ENCODE results near the gene BAG1.

The BAG1 gene

GRCh38 chr9:33264473-33265177 is at the start of gene BAG1, which contains the start of gene CHMP5:
TSS of gene BAG1 (minus strand) at chr9:33264708.
TSS of gene CHMP5 (plus strand) at chr9:33265049. CDS start at chr9:33265079, 30 bp downstream.
- peak; percentile 96 for DNase-seq

GRCh38 chr9:33311953-33312352 is 47.4 kb upstream of the BAG1 start:
- no peak for DNase-seq

DNA sequence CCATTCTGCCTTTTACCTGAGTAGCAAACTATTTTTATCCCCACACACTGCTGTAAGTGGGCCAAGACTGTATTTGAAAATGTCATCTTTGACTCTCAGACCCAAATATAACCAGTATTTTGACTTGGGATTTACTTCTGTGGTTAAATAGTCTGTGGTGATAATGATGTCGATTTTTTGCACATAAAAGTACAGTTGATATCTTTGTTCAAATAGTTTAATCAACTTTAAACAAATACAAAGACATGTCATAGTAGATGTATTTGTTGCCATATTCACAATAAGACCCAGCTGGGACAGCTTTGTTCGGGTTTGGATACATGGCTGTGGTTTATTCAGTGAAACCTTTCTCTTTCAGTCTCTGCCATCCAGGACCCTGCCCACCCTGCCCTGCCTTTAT is 46.2 kb upstream of the BAG1 start:
- no peak for DNase-seq

GRCh38 chr9:33309903-33310302 is 45.4 kb upstream of the BAG1 start:
- no peak for DNase-seq

DNA sequence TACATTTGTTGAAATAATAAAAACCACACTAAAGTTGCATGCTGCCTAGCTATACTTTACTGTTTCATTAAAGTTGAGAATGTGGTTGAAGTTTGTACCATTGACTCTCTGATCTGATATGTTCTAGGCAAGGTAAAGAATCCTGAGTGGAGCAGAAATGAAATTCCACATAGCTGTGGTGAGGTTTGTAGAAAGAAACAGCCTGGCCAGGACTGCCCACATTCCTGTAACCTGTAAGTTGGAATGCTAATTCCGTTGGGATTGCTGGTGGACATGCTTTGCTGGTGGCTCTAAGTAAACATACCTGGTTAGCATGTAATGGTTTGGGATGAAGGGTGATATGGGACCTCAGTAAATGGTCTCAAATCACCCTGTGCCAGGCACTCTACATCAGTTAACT is 42.6 kb upstream of the BAG1 start:
- DNase-seq, result no peak

- no peak for DNase-seq
Measured at GRCh38 chr9:33306037-33306436, 41.5 kb upstream of the BAG1 start.

DNA sequence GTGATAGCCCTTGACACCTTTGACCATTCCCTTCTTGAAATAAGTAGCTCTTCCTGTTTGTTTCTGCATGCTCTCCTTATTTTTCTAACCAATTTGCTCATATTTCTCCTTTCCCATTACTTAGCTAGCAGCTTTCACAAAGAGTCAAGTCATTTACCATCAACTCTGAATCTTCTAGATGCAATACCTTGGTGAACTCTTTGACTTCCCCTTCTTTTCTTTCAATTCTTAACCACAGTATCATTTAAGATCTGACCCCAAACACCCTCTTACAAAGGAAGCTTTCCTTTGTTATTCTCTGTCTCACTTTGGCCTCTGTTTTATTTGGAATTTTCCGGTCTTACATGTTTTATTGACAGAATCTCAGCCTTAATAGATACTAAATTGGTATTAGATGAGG is 39.9 kb upstream of the BAG1 start:
- peak; percentile 28 for DNase-seq

GRCh38 chr9:33300546-33300945 is 36.0 kb upstream of the BAG1 start:
- no peak for DNase-seq

DNA sequence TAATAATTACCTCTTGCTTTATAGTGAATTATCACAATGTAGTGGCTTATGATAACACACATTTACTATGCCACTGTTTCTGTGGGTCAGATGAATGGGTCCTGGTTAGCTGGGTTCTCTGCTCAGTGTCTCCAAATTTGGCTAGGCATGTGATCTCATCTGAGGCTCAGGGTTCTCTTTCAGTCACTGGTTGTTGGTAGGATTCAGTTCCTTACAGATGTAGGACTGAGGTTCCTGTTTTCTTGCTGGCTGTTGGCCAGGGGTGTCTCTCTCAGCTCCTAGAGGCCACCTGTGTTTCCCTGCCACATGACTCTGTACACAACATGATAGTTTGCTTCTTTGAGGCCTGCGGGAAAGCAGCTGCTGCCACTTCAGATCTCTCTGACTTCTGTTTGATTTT is 32.9 kb upstream of the BAG1 start:
- DNase-seq, result peak; percentile 94

- no peak for DNase-seq
Measured at GRCh38 chr9:33295571-33295970, 31.1 kb upstream of the BAG1 start.

DNA sequence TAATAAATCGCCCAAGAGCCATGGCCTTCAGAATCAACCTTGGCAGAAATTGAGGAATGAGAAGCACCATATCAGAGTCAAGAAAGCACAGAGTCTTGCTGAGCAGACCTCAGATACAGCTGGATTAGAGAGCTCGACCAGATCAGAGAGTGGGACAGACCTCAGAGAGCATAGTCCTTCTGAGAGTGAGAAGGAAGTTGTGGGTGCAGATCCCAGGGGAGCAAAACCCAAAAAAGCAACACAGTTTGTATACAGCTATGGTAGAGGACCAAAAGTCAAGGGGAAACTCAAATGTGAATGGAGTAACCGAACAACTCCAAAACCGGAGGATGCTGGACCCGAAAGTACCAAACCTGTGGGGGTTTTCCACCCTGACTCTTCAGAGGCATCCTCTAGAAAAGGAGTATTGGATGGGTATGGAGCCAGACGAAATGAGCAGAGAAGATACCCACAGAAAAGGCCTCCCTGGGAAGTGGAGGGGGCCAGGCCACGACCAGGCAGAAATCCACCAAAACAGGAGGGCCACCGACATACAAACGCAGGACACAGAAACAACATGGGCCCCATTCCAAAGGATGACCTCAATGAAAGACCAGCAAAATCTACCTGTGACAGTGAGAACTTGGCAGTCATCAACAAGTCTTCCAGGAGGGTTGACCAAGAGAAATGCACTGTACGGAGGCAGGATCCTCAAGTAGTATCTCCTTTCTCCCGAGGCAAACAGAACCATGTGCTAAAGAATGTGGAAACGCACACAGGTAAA is 30.3 kb upstream of the BAG1 start:
- DNase-seq, result no peak

- DNase-seq, result no peak
Measured at GRCh38 chr9:33293782-33294181, 29.3 kb upstream of the BAG1 start.

DNA sequence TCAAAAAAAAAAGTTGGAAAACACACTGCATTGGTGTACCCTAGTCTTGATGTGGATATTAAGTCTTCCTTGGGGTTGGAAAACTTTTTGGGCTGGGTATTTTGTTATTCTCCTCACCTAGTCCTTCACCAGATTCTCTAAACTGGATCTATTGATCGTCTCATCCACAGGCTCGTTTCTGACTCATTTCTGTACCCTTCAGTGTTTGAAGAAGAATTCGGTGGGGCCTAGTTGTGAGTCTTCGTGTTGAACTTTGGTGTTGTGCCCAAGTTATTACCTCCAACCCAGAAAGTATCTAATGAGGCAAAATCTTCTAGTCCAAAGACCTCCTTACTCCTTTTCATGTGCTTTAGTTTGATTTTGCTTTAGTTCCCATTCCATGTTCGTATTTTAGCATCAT is 27.4 kb upstream of the BAG1 start:
- no peak for DNase-seq

GRCh38 chr9:33291031-33291397 is 26.5 kb upstream of the BAG1 start:
- DNase-seq, result no peak

GRCh38 chr9:33290247-33291030 is 25.9 kb upstream of the BAG1 start, which contains the start of gene NFX1:
TSS of gene NFX1 (plus strand) at chr9:33290516. CDS start at chr9:33290573, 57 bp downstream.
- DNase-seq, result peak; percentile 99

DNA sequence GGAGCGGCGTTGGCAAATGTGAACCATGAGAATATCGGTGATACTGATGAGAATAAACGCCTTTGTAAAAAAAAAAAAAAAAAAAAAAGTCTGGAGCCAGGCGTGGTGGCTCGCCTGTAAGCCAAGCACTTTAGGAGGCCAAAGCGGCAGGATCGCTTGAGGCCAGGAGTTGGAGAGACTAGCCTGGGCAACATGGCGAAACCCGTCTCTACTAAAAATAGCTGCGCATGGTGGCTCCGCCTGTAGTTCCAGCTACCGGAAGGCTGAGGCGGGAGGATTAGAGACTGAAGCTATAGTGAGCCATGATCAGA is 25.4 kb upstream of the BAG1 start:
- DNase-seq, result no peak

- no peak for DNase-seq
Measured at GRCh38 chr9:33289496-33289895, 25.0 kb upstream of the BAG1 start.

DNA sequence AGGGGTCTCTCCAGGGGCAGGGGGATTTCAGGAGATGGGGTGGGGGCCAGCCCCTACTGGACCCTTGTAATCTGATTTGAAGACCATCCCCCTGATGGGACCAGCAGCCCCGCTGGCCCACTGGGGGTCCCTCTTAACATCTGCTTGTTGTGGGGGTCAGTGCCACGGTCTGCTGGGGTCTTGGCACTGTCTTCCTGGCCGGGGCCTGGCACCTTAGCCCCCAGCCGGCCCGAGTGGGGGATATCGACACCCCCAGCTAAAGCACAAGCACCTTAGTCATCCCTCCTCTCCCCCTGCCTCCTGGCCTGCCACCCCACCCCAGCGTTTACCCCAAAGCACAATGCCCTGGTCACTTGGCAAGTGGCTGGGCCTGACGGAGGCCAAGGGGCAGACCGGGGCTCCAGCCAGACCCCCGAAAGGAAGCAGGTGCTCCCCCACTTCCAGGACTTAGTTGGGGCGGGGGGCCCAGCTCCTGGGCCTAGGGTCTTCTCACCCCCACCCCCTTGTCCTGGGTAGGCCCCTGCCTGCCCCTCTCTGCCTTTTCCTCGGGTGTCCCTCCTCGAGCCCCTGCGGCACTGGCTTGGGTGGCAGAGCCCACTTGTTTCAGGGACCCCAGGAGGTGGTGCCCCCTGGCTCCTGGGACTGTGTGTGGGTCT is 24.4 kb upstream of the BAG1 start:
- DNase-seq, result no peak

GRCh38 chr9:33288235-33288634 is 23.7 kb upstream of the BAG1 start:
- no peak for DNase-seq

GRCh38 chr9:33287087-33287490 is 22.6 kb upstream of the BAG1 start:
- DNase-seq, result peak; percentile 58

- no peak for DNase-seq
Measured at GRCh38 chr9:33285502-33285901, 21.0 kb upstream of the BAG1 start.

DNA sequence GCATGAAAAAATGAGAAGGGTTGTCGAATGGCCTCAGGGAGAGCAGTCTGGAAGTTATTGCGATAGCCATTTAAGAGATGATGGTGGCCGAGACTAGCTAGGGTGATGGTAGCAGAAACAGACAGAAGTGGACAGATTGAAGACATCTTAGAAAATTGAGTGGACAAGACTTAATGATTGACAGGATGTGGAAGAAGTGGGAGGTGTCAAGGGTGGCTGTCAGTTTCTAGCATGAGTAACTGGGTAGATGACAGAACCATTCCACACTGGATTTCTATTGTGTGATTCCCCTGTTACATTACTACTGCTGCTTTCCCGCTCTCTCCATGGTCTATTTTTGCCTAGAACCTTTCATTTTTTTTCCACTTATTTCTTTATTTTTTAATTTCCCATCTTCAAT is 13.0 kb upstream of the BAG1 start:
- no peak for DNase-seq

- no peak for DNase-seq
Measured at GRCh38 chr9:33273972-33274328, 9.4 kb upstream of the BAG1 start.
